Measurements from ENCODE around the gene ALPP.
"Not testable (repeated sequence)": the region's sequence is repeated elsewhere in the genome, so short reads cannot be mapped to it uniquely, and the experiment has no call there.

Gene ALPP

DNA sequence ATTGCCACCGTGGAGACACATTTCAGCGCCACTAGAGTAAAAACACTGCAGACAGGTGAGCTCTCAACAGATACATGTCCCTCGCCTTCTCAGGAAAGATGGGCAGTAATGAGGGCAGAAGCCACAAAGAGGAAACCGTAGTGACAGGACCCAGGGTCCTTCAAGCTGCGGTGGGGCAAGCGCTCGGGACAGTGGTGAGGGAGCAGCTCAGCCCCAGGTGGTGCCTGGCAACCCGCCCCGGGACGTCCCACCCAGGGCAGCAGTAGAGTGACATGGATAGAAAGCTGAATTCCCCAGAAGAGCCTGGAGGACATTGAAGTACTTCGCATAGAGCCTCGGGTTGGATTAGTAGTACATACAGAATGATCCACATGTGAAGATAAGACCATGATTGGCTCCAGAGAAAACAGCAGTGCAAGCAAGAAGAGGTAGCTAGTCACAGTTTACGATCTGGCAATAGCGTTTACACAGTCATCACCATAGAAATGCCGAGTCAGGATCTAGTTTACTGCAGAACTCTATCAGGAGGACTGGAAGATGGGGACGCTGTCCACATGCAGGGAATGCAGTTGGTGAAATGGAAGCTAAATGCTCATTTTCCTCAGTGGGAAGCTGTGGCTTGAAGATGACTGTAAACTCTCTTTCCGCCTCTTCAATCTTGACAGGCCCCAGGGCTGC, 37.4 kb upstream of the ALPP start:
- no peak for DNase-seq

DNA sequence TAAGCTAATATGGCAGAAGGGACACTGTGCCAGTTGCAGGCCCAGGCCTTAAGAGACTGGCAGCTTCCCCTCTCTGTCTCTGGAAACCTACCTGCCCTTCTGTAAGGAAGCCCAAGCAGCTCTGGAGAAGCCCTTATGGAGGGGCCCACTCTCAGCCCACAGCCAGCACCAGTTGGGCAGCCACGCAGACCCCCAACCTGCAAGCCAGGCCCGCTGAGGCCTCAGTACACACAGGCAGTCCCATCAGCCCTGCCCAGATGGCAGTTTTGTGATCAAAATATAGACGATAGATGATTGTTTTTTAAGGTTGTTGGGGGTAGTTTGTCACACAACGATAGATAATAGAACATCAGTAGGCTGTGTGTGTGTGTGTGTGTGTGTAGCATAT, 36.8 kb upstream of the ALPP start:
- no peak for DNase-seq

DNA sequence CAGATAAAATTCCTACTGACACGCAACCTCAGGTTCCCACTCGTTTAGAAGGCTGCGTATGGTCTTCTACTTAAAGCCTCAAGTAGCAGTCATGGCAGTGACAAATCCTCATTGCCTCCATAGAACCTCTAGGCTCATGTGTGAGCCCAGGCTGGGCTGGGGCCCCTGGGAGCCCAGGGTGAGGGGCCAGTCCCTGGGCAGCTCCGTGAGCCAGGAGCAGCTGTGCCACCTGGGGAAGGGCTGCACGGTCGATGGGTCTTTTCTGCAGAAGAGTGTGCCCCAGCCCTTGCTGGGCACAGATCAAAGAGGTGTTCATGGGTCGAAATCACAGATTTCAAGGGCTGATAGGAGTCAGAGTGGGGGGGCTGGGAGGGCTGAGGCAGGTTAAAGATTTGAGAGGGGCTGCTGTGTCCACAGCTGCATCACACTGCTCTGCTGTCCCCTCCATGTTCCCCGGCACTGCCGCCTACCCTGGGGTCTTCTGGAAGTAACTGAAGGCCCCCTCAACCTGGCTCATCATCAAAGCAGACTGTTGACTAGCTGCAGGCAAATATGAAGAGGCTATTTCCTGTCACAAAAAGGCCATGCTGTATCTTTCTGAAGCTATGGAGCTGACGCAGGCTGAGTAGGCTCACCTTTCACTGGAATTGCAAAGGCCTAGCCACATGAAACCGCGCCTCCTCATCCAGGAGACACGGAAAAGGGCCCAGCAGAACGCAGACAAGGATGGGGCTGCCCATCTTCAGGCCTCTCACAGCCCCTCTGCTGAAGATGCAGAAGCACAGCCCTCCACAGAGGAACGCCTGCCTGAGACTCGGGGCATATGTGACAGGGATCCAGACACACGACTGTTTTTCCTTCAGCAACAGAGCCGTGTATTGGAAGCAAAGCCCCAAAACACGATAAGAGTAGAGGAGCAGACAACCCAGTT, 35.7 kb upstream of the ALPP start:
- no peak for DNase-seq

DNA sequence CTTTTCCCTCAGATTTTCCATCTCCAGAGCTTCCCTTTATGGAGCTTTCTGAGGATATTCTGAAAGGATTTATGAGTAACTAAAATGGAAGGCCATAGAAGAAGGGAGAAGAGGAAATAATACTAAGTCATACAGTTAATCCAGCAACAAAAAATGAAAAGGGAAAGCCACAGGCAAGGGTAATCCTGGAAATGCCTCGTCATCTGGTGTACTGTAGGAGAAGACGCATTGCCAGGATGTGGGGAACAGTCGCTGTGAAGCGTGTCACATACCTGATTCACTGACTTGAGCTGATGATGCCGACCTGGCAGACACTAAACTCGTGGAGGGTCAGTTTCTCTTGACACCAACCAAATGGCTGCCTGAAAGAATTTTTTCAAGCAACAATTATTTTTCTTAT, 34.7 kb upstream of the ALPP start:
- DNase-seq, result no peak

DNA sequence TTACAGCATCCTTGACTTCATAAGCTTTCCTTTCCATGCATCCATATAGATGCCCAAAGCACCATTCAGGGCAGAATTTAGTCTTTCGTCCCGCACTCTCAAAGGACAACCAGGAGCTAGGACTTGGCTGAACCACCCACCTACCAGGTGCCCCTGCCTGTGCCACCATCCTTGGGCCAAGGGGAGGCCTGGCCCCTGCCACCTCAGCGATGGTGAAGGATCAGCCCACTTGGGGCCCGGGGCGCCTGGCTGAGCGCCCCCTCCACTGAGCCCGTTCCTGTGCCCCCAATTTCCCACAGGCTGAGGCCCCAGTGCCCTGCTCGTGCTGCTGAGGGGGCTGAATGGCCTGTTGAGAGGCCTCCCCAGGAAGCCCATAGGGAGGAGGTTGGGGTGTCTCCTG, 33.3 kb upstream of the ALPP start:
- no peak for DNase-seq

DNA sequence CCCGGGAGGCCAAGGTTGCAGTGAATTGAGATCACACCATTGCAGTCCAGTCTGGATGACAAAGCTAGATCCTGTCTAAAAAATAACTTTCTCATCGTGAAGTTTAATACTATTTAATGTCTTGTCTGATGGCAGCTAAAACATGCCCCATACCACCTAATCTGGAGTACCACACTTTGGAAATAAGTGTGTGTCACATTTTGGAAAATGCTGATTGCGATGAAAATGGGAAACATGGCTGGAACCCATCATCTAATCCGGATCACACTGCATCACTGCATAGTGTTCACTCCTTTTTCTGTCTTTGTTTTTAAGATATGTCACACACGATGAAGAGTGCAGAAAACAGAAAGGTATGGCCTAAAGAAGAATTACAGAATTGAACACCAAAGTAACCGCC, 31.2 kb upstream of the ALPP start:
- no peak for DNase-seq

DNA sequence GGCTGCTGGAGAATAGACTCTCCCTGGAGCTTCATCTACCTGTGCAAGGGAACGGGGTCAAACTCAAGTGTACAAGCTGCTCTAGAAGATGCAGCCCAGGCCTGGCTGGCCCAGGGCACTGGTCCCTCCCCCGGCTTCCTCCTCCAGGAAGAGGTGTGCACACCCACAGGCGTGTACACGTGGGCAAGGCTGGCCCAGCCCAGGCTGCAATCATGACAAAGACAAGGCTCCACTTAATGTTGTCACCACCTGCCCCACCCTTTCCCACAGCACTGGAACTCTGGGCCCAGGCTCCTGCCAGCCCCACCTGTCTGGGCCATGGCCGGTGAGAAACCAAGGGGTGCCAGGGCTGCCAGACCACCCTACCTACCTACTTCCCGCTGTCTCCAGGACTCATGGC, 29.6 kb upstream of the ALPP start:
- DNase-seq, result no peak

DNA sequence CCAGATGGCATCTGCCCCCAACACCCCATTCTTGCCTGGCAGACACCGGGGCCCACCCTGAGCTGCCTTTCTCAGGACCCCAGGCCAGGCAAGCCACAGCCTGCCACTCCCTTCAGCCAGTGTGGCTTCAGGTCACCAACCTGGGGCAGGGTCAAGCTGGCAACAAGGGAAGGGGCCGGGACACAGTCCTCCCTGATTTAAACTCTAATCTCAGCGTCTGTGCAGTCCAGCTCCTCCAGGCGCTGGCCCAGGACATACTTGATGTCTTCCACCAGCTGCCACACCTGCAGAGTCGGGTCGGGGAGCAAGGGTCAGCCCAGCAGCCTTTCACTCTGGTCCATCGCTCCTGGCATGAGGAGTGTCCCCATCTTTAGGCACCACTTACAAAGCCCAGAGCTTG, 29.0 kb upstream of the ALPP start:
- no peak for DNase-seq

DNA sequence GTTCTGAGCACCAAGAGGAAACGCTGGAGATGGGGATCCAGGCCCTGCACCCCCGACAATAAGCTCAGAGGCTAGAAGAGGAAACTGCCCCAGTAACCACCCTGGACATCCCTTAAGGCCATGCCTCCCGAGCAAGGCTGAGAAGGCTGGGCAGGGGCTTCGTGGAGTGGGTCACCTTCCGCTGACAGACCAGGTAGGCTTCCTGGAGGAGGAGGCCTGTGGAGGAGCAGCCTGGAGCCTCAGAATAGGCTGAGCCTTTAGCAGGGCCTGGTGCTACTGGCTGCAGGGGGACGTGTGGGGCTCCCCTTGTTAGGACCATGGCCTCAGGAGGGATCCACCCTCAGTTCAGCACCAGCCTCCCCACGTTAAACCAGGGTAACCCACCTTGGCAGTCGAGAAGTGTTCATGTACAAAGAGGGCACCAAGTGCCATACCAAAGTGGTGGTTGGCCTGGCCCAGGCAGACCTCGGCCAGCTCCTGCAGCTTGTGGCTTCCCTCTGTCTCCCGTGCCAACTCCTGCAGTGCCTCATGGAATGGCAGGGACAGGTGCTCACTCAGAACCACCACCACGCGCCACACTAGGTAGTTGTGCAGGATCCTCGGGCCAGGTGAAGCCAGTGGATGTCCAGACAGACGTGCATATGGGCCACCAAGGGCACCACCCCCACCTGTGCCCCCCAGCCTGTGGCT, 28.5 kb upstream of the ALPP start:
- no peak for DNase-seq

DNA sequence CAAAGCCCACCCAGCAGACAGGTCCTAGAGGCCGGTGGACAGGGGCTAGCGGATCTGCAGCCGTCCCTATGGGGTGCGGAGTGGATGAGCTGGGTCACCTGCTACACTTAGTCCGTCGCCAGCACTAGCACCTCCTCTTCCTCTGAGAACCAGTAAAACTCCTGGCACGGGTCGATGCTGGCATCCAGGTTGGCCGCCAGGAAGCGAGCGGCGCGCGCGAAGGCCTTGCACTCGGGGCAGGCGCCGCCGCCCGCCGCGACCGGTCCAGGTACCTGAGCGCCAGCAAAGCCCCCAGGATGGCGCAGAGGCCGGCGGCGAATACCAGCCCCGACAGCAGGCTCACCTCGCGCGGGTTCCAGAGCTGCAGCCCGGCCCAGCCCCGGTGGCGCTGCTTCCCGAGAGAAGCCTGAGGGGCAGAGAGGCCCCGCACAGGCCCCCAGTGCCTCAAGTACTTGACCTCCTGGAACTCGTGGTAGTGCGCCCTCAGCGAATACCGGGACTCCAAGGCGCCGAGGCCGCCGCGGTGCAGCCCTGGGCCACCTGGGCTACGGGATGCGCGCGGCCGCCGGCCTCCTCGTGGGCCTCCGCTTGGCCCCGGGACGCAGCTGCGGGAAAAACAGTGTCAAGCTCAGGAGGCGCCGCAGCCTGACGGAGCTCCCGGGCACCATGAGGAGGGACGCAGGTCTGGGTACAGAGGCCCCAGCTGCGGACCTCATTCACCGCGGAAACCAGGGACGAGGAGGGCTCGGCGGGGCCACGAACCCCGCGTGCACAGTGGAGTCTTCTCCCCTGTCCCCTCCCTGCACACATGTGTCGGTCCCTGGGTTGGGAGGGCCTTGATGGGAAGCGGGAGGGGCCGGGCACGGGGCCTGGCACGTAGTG, 27.5 kb upstream of the ALPP start:
- no peak for DNase-seq

DNA sequence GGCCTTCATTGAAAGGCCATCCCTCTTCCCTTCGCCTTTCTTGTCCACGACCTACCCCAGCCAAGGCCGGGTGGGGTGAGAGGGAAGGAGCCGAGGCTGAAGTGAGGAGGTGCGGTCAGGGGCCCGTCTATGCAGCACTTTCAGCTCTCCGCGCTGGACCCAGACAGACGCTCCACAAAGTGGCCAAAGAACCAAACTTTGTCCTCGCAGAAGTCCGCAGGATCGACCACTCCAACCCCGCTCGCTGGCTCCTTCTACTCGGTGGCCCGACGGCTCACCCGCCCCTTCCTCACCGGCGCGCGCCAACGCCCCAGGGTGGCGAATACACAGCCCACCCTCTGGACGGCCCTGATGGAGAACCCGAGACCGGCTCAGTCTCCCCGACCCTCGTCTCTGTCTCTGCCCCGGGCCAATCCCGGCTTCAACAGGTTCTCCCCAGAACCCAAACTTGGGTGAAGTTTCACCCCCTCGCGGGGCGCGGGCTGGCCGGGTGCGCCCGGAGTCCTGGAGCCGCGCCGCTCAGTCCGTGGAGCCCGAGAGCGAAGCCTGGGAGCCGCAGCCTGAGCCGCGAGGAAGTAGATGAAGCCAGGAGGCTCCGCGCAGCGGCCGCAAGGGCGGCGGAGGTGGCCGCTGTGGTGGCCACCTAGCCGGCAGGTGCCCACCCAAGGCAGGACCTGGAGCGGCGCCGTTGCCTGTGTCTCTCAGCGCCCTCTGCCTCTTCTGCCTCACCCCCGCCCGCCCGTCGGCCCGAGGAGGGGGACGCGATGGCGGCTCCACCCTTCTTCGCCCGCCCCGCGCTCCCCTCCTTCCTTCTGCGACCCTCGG, 26.7 kb upstream of the ALPP start:
- no peak for DNase-seq

DNA sequence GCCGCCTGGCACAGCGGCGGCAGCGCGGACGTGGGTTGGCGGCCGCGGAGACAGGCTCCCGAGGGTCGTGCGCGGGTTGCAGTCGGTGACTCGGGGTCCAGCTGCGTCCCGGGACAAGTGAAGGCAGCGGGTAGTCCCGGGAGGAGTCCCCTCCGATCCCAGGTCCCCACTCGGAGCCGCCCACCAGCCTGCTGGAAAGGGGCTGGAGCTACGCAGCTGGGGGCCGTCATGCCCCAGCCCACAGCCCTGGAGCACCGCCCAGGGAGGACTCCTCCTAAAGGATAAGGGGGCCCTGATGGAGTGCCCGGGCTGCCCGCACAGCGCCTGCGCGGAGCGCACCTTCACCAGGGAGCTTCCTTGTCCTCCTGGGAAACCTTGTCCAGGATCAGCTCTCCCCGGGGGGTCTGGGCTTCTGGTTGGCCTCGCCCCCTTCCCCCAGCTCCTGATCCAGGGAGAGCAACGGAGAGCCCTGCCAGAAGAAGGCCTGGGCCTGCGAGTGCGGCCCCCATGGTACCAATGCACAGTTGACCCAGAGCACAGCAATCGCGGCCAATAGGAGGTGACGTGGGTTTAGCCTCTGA, 25.9 kb upstream of the ALPP start:
- DNase-seq, result no peak

DNA sequence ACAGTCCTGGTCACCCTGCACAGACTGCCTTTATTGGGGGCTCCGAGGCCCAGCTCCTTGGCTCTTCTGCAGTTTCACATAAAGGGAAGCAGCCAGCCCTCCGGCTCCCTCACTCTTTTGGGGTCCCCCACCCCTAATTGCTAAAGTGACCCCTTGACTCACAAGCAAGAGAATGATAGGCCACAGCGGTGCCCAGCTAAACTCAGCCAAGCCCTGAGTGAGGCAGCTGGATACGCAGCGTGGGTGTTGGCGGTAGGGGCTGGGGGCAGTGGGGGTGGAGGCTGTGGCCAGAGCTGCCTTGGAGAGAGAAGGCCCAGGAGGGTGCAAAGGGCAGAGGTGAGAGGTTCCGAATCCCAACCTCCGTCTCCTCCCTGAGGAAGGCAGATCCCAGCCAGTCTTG, 25.5 kb upstream of the ALPP start:
- no peak for DNase-seq

DNA sequence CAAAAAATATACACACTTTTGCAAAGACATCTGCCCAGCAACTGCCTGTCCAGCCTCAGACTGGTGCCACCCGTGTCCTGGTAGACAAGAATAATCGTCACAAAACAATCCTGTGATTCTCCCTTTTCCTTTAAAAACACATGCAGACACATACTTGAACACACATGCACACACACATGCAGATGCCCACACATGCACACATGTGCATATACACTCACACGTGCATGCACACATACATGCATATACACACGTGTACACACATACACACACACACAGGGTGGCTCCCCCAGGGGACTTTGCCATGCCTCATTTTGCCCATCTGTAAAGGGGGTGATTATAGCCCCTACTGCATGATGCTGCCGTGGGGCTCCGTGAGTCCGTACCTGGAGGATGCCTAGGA, 24.9 kb upstream of the ALPP start:
- no peak for DNase-seq

DNA sequence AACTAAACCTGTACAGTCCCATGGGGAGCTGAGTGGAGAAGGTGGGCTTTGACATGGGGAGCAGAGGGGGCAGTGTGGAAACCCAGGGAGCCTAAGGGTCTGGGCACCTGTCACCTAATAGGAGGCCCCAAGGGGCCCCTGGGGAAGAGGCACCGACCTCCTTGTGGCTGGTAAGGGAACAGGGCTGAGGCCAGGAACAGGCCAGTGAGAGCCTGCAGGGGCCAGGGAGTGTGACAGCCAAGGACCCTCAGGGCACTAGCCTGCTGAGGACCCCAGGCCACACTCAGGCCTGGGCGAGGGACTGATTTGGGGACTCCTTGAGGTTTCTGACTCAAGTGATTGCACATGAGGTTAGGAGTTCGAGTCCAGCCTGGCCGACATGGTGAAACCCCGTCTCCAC, 24.5 kb upstream of the ALPP start:
- no peak for DNase-seq

DNA sequence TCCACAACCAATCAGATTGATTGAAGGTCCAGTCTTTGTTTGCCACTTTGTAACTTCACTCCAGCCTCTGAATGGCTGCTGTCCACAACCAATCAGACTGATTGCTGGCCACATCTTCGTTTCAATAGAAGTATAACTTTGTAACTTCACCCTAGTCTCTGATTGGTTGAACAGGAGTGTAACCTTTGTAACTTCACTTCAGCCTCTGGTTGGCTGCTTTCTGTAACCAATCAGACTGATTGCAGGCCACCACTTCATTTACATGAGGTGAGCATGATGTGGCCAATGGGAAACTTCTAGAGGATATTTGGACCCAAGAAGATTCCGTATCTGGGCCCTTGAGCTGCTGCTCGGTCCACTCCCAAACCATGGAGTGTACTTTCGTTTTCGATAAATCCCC, 16.9 kb upstream of the ALPP start:
- no peak for DNase-seq

DNA sequence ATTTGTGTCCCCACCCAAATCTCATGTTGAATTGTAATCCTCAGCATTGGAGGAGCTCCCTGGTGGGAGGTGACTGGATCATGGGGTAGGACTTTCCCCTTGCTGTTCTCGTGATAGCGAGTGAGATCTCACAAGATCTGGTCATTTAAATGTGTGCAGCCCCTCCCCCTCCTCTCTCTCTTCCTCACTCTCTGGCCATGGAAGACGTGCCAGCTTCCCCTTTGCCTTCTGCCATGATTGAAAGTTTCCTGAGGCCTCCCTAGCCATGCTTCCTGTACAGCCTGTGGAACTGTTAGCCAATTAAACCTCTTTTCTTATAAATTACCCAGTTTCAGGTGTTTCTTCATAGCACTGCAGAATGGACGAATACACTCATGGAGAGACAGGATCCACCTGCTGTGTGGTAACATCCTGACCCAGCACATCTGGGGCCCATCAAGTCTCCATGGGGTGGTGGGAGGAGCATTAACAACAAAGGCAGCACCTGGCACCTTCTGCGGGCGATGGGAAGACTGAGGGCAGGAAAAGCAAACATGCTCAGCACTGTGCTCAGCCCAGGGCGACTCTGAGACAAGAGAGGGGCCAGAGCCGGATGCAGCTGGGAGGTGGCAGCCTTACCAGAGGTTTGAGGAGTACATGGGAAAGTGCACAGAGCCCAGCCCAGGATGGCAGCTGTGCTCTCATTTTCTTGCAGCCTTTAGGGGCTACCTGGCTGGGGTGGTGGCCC, 16.2 kb upstream of the ALPP start:
- DNase-seq, result no peak

DNA sequence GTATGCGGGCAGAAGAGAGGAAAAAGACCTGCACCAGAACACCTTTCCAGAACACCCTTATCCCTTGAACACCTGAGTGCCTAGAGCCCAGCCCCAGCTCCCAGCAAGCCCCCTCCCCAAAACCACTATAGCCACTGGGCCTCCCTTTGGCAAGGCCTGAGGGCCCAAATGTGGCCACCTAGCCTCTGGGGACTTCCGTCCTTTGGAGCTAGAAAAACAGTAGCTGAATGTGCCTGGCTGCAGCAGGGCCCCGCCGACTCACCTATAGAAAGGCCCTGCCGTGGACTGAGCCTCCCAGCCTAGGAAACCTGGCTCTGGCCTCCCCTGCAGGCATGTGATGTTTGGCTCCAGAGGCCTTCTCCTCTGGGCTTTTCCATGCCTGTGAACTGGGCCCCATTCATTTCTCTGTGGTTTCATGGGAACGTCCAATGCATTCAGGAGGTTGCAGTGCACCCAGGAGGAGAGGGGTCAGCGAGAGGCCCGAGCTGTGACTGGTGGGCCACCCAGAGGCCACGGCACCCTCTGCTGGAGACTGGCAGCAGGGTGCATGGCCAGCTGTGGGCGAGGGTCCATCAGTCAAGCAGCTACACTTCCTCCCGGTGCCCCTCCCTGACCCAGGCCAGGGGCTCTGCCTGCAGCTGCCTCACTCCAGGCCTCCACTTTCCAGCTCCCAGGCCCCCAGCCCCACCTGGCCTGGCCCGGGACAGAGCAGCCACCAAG, 15.3 kb upstream of the ALPP start:
- DNase-seq, result not testable (repeated sequence)

DNA sequence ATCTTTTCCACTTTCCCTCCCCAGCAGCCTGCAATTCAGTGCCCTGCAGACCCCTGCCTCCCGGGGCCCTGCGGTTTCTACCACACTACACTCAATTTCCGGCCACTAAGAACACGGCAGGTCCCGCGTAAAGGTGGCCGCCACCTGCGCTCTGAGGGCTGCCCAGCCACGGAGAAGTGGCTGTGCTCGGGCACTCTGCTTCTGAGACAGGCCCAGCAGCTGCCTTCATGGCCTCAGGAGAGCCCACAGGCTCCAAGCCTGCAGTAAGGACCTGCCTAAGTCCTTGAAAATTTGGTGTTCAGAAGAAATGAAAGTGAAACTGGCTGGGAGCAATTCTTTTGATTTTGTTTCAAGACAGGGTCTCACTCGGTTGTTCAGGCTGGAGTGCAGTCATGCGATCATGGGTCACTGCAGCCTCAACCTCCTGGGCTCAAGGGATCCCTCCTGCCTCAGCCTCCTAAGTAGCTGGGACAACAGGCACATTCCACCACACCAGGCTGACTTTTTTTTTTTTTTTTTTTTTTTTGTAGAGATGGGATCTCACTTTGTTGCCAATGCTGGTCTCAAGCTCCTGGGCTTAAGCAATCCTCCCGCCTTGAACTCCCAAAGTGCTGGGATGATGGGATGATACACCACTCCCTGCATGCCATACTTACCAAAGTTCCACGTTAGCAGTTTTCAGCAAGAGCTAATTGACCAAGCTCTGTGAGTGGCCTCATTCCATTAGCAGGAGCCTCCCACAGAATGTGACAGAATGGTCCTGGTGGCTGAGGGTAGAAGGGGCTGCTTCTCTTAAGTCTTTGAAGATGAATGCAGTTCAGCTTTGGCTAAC, 14.6 kb upstream of the ALPP start:
- DNase-seq, result peak; percentile 5 to 30
